Mesodermal cell (in vitro differentiated cells): ENCODE measurements around the gene CORO2A.

Source experiments
- H3K27ac ChIP-seq: 2 replicates; pipeline ENCODE4 v1.7.0; 2013; ENCODE audit warnings: mild to moderate bottlenecking, low read depth, low read length, moderate library complexity; ENCODE audit not compliant: severe bottlenecking
- H3K36me3 ChIP-seq: 2 replicates; pipeline ENCODE4 v1.7.1; 2013; ENCODE audit warnings: mild to moderate bottlenecking, low read length, moderate library complexity; ENCODE audit not compliant: control insufficient read depth, insufficient read depth
- H3K4me1 ChIP-seq: one replicate; pipeline ENCODE4 v1.7.1; 2013; ENCODE audit warnings: mild to moderate bottlenecking, low read length; ENCODE audit not compliant: insufficient read depth, control insufficient read depth, poor library complexity, severe bottlenecking
- H3K4me3 ChIP-seq: 2 replicates; pipeline ENCODE4 v1.7.0; 2013; ENCODE audit warnings: low read length, control low read depth, mild to moderate bottlenecking; ENCODE audit not compliant: insufficient read depth, poor library complexity, severe bottlenecking; ENCODE audit errors: extremely low read depth
- H3K9me3 ChIP-seq: 2 replicates; pipeline ENCODE4 v1.7.1; 2013; ENCODE audit warnings: mild to moderate bottlenecking, low read length, moderate library complexity; ENCODE audit not compliant: control insufficient read depth
- WGBS, 2 experiments: methylation state at CpG; one replicate each; pipeline ENCODE4 v1.1.5; 2013; ENCODE audit warnings: missing lambda C conversion rate in 2 of 2; ENCODE audit not compliant: insufficient coverage in 2 of 2; 5-methylcytosine and 5-hydroxymethylcytosine counted together

Gene CORO2A

GRCh38 chr9:98074115-98074990 is 118.1 kb downstream of the CORO2A start:
- Histone ChIP-seq H3K36me3 (peaks cover 27% of the 10 kb centered on the region), H3K4me3 (no peak overlapping the region), H3K27ac (no peak overlapping the region), H3K4me1 (peaks cover 9% of the 10 kb centered on the region), H3K9me3 (no peaks in the 10 kb centered on the region)
- WGBS, 2 experiments: 22 to 28% methylated on average over 10 to 12 of the region's 13 CpGs

- Histone ChIP-seq H3K9me3 (no peaks in the 10 kb centered on the region), H3K36me3 (peaks cover 13% of the 10 kb centered on the region), H3K4me3 (no peak overlapping the region), H3K27ac (no peak overlapping the region), H3K4me1 (peaks cover 9% of the 10 kb centered on the region)
- 90 to 92% methylated on average over 3 to 8 of the region's 9 CpGs for WGBS, 2 experiments
These were observed 120.7 kb downstream of the CORO2A start for GRCh38 chr9:98071737-98072136.
